ENCODE measurements around the gene LIN37.

The LIN37 gene

DNA sequence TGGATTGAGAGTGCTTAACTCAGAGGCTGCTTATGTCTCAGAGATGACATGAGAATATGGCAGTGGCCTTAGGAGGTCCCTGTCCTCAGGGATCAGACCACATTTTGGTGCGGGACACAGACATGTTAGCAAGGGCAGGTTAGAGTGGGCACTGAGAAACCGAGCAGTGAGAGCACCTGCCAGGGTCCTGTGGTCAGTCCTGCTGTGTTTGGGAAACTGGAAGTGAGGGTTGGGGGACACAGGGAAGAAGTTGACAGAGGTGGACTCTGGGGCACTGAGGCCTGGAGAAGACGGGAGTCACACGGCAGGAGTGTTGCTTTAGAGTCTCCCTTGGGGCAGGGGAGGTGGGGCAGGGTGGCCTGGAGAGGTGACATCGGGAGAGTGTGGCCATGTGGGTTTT lies 13.5 kb upstream of the LIN37 start:
- DNase-seq (ENCODE audit: low read depth in 2 of 2), result no peak

- DNase-seq (ENCODE audit: low read depth in 2 of 2), result no peak
Observed at GRCh38 chr19:35736913-35737886, 11.2 kb upstream of the LIN37 start.

- no peak for DNase-seq (ENCODE audit: low read depth in 2 of 2)
Observed at GRCh38 chr19:35738021-35738886, 10.1 kb upstream of the LIN37 start.

- DNase-seq (ENCODE audit: low read depth in 2 of 2), result no peak
Observed at GRCh38 chr19:35738887-35739229, 9.5 kb upstream of the LIN37 start.

DNA sequence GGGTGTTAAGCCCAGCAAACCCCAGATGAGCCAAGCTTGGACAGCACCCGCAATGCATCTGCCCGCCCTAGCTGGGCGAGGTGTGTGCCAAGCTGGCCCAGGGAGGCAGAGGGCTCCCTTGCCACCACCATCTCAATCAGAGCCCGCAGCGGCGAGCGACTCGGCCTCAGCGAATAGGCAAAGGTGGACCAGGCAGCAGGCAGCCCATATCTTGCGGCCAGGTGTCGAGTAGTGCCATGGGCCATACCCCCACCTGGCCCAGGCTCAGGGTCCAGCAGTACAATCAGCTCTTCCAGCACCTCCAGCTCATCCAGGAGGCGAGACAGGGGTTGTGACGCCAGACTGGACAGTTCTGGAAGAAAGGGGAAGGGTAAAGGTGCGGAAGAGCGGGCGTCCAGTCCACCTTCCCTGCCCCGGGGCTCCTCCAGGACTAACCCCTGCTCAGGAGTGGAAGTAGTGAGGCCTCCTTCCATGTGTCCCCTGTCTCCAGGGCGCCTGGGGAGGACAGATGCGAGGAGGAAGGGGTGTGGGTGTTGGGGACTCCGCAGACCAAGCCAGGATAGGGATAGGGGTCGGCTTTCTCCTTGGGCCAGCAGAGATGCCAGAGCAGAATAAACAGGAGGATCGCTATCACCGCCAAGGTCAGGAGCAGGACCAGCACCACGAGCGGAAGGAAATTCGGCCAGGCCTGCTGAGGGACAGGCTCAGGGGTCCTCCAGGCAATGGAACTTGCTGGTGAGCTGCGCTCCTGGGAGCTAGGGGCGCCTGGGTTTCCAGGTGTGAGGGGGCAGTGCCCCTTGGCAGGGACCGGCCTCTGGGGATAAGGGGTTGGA lies 8.9 kb upstream of the LIN37 start:
- DNase-seq (ENCODE audit: low read depth in 2 of 2), result no peak

DNA sequence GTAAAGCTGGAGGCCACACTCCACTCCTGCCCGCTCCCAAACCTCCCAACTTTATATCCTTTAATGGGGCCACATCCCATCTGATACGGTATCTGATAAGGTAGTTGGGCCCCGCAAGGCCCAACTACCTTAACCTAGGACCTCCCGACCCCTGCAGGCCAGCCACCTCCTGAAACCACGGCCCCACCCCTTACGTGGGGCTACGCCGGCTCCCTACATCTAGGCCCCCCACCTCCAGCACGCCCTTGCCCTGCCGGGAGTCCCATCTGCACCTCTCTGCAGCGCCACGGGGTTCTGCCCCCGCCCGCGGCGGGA lies 8.3 kb upstream of the LIN37 start:
- no peak for DNase-seq (ENCODE audit: low read depth in 2 of 2)

GRCh38 chr19:35740423-35741202 lies 7.8 kb upstream of the LIN37 start:
- peak; percentile 91 to 97 for DNase-seq (ENCODE audit: low read depth in 2 of 2)

DNA sequence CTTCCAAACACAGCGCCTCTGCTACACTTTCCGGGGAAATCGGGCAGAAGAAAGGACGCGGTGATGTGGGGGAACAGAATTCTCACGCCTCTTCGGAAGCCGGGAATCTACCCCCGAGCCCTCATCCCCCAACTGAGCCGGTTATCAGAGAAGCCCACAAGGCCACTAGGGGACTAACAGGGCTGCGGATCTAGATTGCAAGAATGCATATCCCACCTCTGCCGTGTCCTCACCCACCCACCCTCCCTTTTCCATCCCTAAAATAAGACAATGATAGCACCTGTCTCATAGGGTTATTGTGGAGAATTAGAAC lies 7.2 kb upstream of the LIN37 start:
- no peak for DNase-seq (ENCODE audit: low read depth in 2 of 2)

- peak; percentile 65 to 71 for DNase-seq (ENCODE audit: low read depth in 2 of 2)
Observed at GRCh38 chr19:35742121-35742724, 6.2 kb upstream of the LIN37 start, which contains the start of gene IGFLR1. IGFLR1 (minus strand) TSS chr19:35742452; CDS start chr19:35741180, 1,272 bp downstream.

GRCh38 chr19:35743640-35744429 lies 4.5 kb upstream of the LIN37 start:
- no peak for DNase-seq (ENCODE audit: low read depth in 2 of 2)

DNA sequence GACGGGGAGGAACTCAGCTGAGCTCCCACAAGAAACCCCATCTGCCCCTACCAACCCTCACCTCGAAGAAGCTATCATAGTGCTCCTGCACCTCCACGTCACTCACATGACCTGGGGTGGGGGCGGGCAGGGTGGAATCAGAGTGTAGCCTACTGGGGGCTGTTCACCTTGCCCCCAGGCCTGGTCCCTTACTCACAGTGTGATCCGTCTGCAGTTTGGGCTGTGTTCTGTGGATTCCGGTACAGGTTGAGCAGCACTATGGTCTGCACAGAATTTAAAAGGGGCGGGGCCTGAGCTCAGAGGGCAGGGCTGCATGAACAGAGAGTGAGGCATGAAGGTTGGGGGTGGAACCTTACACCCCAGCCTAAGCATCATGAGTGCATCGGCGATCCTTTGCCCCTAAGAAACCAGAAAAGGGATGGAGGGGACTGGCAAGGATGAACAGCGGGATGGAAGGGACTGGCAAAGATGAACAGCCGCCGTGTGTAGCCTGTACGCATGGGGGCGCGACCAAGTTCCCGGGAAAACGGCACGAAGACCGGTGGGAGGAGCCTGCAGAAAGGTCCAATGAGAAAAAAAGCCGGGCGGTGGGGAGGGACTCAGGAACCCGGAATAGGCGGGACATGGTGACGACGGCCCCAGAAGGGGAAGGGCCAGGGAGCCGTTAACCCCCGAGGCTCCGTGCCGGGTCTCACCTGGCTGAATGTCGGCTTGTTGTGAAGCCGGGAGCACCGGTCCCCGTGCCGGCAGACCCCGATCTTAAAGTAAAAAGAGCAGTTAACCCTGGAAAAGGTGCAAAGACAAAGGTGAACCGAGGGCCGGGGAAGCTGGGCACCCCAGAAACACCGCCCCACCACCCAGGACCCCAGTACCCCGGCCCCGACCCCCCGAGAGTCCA lies 3.7 kb upstream of the LIN37 start:
- DNase-seq (ENCODE audit: low read depth in 2 of 2), result peak; percentile 90 to 91

DNA sequence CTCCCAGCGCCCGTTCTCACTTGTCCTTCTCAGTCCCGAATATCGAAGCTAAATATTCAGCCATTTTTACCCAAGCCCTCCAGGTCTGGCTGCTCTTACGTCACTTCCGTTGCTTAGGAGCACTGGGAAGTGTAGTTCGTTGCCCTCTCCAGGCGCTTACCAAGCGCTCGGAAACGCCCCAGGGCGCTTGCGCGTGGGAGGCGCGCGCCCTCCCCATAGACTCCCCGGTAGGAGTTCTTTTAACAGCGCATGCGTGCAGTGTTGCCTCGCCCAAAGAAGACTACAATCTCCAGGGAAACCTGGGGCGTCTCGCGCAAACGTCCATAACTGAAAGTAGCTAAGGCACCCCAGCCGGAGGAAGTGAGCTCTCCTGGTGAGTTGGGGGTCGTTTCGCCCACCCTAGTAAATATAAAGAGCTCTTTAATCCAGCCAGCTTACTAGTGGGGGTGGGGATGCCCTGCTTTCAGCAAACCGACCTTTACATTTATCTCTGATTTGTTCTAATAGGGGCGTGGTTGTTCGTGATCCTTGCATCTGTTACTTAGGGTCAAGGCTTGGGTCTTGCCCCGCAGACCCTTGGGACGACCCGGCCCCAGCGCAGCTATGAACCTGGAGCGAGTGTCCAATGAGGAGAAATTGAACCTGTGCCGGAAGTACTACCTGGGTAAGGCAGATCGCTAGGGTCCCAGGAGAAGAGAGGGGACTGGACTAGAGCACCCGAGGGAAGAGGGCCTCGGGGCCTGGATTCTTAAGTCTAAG lies 2.9 kb upstream of the LIN37 start, which contains the start of the genes PSENEN and U2AF1L4:
PSENEN (plus strand) TSS at position 324 of the 759 bp plus-strand sequence; CDS start at position 604, 280 bp downstream.
U2AF1L4 (minus strand) TSS at position 91 of the 759 bp plus-strand sequence; CDS start at position 64, 27 bp downstream.
- DNase-seq (ENCODE audit: low read depth in 2 of 2), result peak; percentile 91 to 93

DNA sequence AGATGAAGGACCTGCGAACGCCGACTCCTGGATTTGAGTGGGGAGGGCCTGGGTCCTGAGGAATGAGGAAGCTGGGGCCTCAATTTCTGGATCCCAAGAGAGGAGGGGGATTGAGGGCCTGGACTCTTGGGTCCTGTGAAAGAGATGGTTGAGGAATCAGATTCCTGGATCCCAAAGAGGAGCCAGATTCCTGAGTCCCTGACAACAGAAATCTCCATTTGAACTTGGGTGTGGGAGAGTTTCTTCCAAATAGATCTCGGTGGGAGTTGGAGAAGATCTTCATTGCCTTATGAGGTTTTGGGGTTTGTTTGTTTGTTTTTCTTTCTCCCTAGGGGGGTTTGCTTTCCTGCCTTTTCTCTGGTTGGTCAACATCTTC lies 2.3 kb upstream of the LIN37 start:
- no peak for DNase-seq (ENCODE audit: low read depth in 2 of 2)

DNA sequence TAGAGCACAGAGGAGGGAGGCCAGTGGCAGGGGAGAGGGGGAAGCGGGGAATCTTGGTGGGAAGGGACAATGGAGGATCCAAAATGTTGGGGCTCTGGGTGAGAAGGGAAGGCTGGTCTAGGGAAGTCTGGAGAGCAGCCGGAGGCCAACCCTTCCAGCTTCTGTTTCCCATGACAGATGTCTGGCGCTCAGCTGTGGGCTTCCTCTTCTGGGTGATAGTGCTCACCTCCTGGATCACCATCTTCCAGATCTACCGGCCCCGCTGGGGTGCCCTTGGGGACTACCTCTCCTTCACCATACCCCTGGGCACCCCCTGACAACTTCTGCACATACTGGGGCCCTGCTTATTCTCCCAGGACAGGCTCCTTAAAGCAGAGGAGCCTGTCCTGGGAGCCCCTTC lies 1.8 kb upstream of the LIN37 start:
- DNase-seq (ENCODE audit: low read depth in 2 of 2), result no peak

GRCh38 chr19:35750167-35750566 lies 1.8 kb downstream of the LIN37 start:
- DNase-seq (ENCODE audit: low read depth in 2 of 2), result no peak

DNA sequence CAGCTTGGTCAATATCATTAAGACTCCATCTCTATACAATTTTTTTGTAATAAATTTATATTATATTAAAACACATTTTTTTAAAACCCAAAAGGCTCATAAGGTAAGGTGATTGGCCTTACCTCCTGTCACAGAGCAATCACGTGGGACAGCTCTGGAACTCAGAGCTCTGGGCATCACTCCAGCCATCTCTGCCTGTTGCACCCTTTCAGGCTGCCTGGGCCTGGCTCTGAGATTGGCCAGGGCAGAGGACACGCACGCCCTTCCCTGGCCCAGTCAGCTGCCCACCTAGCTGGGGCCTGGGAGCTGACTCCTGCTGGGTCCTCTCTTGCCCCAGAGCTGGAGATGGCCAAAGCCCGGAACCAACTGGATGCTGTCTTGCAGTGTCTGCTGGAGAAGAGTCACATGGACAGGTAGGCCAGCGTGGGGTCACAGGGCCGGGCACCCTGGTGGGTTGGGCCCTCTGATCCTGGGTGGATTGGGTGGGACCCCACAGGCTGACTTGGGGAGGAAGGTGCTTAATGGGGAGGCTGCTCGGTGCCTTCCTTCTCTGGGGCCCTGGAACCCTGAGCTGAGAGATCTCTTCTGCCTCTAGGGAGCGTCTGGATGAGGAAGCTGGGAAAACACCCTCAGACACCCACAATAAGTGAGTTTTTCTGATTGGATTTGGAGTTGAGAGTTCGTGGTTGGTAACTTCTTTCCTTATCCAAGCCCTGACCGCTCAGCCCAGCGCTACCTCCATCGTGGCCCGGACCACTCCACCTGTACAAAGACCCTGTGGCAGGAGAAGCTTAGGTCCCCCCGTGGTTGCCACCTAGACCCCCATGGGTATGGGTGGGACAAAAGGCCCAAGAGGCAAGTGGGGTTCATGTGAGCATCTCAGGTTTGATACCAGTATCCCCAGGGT lies 3.7 kb downstream of the LIN37 start:
- no peak for DNase-seq (ENCODE audit: low read depth in 2 of 2)
